Measurements from ENCODE around the gene FRAT1. TPM values are rescaled to one million over a fixed set of nuclear protein-coding genes. Genes with fewer than 3 reads are reported as not detected.
A peak's percentile ranks its signal among the peaks of the same experiment; 100 is the strongest.

The FRAT1 gene
- total and polyA plus RNA-seq, 2 of the 13 experiments (the other 11 are each of a cell fraction or from before 2014, with no cell fraction given) = 1.7 to 2.3 TPM

GRCh38 chr10:97334370-97335175 lies 15.5 kb downstream of the FRAT1 start, which contains the start of gene FRAT2 (continued):
- TF ChIP-seq ZNF382 (CRISPR knock-in tag; IDR thresholded peaks at IDR 0.05; ENCODE audit: borderline replicate concordance) = no peak
- TF ChIP-seq SOX6 (IDR thresholded peaks at IDR 0.05) = no peak
- TF ChIP-seq SOX6 (CRISPR knock-in tag; IDR thresholded peaks at IDR 0.05) = peak; percentile 94
- TF ChIP-seq HNF4A (CRISPR knock-in tag; IDR thresholded peaks at IDR 0.05) = peak; percentile 56
- no peak; the same call in 1 of the 2 replicates for TF ChIP-seq ZNF710 (CRISPR knock-in tag; IDR thresholded peaks at IDR 0.05; ENCODE audit: borderline replicate concordance)
- peak; percentile 65; the same call in 1 of the 2 replicates for TF ChIP-seq KDM2A (CRISPR knock-in tag; IDR thresholded peaks at IDR 0.05; ENCODE audit: borderline replicate concordance, low read depth)
- peak; percentile 85 for TF ChIP-seq DRAP1 (CRISPR knock-in tag; IDR thresholded peaks at IDR 0.05)
- no peak for TF ChIP-seq RAD51 (IDR thresholded peaks at IDR 0.05; ENCODE audit: borderline replicate concordance)
- TF ChIP-seq POLR2A (IDR thresholded peaks at IDR 0.05; ENCODE audit: insufficient read depth in 1 of 2, low read depth in 2 of 2, low read length in 2 of 2) = peak; percentile 80 to 86
- TF ChIP-seq RBAK (CRISPR knock-in tag; IDR thresholded peaks at IDR 0.05) = no peak
- peak; percentile 36; the same call in 1 of the 2 replicates for TF ChIP-seq NCOA2 (CRISPR knock-in tag; IDR thresholded peaks at IDR 0.05)
- peak; percentile 54; the same call in 1 of the 2 replicates for TF ChIP-seq ZNF331 (CRISPR knock-in tag; IDR thresholded peaks at IDR 0.05)
- no peak for TF ChIP-seq ZNF879 (CRISPR knock-in tag; IDR thresholded peaks at IDR 0.05)
- 0 out of 2 replicates have a peak, but pooled peaks have one; percentile 37 for TF ChIP-seq ZNF124 (CRISPR knock-in tag; IDR thresholded peaks at IDR 0.05)
- TF ChIP-seq FOXP4 (CRISPR knock-in tag; IDR thresholded peaks at IDR 0.05) = peak; percentile 65; the same call in 1 of the 2 replicates
- no peak for TF ChIP-seq SSRP1 (CRISPR knock-in tag; IDR thresholded peaks at IDR 0.05)
- TF ChIP-seq PLRG1 (conservative IDR thresholded peaks at IDR 0.05) = no peak
- TF ChIP-seq ZNF552 (CRISPR knock-in tag; IDR thresholded peaks at IDR 0.05; ENCODE audit: borderline replicate concordance) = 0 out of 2 replicates have a peak, but pooled peaks have one; percentile 49
- TF ChIP-seq ZNF512B (CRISPR knock-in tag; IDR thresholded peaks at IDR 0.05; ENCODE audit: borderline replicate concordance) = no peak
- no peak for TF ChIP-seq JUND (CRISPR knock-in tag; IDR thresholded peaks at IDR 0.05)
- TF ChIP-seq ZNF12 (CRISPR knock-in tag; IDR thresholded peaks at IDR 0.05) = no peak
- peak; percentile 35 for TF ChIP-seq PATZ1 (CRISPR knock-in tag; IDR thresholded peaks at IDR 0.05)

All from HepG2 (cell line).